Left renal pelvis (tissue), 4 donors: ENCODE data around the gene MAP4K2. TPM values are rescaled to one million over a fixed set of nuclear protein-coding genes. Genes with fewer than 3 reads are reported as not detected.
A peak's percentile ranks its signal among the peaks of the same experiment; 100 is the strongest.

Experiments
- DNase-seq, 4 donors: peaks; one replicate each; pipeline ENCODE4 v3.0.0-alpha.2; 2013; ENCODE audit warnings: low read depth in 4 of 4, low spot score in 3 of 4
- polyA plus RNA-seq, 4 donors: library from polyadenylated mRNA; unstranded; fragments of 120-200 nt; gene quantifications; one replicate each; pipeline ENCODE4 v1.2.1, GENCODE V29; 2013; ENCODE audit not compliant: insufficient read length in 4 of 4

The MAP4K2 gene
- polyA plus RNA-seq, 4 donors: 12.9 to 27.7 (median 18.1) TPM

- DNase-seq: no peak
These were observed 9.5 kb downstream of the MAP4K2 start for GRCh38 chr11:64793271-64794160.

GRCh38 chr11:64792482-64792881 lies 10.5 kb downstream of the MAP4K2 start:
- no peak for DNase-seq

GRCh38 chr11:64791781-64792291 lies 11.2 kb downstream of the MAP4K2 start:
- DNase-seq: no peak

DNA sequence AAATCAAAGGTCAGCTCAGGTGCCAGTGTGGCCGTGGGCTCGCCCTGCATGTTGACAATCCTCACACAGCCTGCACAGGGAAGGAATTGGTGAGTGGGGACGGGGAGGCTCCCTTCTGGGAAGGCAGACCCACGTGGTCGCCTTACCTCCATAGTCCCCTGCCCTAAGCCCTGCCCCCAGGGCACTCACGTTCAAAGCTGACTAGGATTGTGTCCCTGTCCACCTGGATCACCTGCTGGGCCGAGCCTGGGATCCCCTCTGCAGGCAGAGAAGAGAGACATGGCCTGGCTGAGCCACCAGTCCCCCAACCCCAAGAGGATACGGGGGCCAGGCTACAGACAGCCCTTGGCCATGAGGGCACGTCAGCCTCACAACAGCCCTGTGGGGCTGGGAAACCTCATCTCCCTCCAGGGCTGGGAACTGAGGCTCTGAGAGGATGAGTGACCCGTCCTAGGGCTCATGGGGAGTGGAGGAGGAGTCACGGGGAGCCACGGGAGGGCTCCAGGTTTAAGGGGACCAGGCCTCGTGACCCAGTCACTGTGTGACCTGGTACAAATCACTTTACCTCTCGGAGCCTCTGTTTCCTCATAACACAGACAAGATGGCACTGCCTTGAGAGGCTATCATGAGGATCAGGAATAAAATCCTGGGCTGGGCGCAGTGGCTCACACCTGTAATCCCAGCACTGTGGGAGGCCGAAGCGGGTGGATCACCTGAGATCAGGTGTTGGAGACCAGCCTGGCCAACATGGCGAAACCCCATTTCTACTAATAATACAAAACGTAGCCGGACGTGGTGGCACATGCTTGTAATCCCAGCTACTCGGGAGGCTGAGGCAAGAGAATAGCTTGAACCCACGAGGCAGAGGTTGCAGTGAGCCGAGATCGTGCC lies 12.6 kb downstream of the MAP4K2 start:
- DNase-seq: no peak

DNA sequence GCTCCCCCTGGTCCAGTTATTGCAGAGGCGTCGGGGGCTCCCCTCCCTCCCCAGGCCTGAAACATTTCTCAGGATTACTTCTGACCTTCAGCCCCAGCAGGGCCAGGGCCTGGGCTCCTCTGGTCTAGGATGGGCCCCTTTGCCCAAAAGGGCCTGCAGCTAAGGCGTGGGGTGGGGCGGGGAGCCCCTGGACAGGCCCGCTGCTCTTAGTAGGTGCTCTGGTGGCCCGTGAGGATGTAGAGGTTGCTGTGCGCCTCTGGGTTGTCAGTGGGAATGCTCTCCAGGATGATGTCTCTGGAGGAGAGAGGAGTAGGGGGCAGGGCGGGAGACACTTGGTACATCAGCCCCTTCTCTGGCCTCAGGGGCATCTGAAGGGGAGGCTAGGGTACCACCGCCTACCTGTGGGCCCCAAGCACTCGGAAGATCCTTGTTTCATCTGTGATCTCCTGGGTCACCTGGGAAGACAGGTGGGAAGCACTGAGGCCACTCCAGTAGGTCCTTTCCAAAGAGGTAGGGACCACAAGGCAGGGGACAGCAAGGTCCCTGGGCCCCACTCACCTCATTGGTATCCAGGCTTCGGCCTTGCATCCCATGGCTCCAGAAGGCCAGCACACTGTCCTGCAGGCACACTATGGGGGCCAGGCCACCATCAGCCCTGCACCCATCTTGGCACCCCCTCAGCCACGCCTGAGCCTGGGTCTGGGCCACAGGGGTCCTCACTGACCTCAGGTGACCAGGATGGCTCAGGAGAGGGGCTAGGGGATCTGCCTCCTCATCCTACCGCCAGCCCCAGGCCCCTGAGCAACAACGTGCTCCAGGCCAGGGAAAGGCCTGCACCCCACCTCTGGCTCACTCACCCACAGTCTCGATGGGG lies 13.4 kb downstream of the MAP4K2 start:
- no peak for DNase-seq

DNA sequence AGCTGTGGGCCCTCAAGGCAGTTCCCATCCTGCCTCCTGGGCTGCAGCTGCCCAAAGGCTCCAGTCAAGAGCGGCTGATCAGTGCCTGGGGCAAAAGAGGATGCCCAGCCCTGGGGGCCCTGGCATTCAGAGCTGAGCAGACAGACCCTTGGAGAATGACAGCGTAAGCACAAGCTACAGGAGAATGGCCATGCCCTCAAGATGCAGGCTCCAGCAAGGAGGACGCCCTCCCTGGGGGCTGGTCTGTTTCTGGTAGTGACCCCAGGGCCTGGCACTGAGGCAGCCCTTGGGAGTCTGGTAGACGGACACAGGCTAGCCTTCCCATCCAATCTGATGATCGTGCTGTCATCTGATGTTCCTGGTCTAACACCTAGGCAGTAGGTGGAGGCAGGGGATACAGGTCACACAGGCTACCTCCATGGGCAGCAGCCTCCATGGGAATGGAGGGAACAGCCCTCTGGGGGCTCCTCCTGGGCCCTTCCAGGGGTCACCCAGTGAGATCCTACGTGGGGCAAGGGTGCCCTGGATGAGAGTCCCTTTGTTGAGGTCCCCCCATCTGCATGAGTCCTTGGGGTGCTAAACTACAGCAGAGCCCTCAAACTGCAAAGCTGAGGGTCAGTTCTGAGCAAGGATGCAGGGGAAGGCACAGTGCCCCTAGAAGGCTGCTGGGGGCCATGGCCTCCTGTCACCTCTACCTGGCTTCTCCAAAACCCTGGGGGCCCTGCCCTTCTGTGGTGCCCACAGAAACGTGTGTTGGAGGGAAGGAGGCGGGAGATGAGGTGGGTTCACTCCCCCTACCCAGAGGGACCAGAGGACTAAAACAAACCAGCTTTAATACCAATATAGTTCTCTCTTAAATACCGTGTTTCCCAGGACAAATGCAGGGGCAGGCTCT lies 14.4 kb downstream of the MAP4K2 start:
- no peak for DNase-seq

DNA sequence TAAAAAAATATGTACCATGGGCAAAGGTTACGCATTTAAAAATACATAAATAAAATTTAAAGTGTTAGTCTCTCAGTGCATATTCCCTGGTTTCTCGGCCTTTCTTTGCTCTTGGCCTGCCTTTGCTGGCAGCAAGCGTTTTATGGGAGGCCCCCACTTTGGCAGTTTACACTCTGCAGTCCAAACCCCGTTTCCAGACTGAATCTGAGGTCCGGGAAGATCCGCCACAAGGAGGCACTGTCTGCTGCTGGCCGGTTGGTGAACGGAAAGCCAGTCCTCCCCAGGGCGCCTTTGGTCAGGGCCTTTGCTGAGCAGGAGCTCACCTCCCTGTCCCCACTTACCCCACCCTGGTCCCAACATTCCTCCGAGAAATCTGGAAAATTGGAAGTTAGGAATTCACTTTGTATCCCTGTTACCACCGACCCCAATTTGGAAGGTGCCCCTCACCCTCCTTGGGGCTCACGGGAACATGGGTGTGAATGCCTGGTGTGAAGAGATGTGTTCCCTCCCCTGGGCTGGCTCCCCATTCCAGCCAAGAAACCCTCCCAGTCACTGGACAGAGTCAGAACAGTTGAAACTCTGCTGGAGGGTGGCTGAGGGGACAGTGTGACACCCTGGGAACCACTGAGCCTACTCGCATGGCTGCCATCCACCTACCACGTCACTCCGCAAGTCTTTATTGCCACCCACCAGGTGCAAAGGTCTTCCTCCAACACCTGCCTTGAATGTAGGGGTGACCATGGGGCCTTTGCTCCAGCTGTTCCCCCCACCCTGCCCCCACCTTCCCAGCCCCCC lies 15.3 kb downstream of the MAP4K2 start:
- no peak for DNase-seq

DNA sequence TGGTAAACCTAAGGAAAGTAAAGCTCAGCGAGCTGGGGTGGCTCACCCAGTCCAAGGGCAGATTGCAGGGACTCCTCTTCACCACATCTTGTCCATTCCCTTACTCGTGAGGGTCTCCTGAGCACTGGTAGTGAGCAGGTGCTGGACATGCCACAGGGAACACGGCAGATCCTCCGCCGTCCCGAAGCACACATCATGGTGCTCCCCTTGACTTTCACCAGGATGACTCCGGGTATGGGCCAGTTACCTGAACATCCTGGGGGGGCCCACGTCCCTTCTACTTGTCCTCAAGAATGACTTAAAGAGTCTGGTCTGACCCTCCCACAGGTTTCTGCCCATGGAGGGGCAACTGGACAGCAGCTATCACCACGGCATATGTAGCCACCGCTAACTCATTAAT lies 16.7 kb downstream of the MAP4K2 start:
- DNase-seq: no peak

DNA sequence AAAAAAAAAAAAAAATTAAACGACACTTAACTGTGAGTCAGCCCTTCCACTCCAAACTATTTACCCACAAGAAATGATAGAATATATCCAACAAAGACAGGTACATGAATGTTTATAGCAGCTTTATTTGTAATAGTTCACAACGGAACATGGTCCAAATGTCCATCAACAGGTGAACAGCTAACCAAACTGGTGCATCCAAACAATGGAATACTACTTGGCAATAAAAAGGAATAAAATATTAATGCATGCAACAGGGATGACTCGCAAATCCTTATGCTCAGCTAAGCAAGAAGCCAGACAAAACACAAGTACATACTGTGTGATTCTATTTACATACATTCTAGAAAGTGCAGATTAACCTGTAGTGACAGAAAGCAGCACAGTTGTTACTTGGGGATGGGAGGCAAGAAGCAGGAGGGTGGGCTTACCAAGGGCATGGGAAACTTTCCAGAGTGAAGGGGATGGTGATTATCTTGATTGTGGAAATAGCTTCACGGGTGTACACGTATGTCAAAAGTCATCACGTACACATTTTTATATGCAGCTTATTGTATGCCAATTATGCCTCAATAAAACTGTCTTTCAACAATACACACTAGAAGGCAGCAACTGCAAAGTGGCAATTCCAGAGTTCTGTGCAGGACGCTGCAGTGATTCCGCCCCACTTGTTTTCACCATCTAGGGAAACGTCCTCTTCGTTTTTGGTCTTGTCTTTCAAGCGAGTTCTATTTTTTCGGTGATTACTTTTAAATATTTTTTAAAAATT lies 18.0 kb downstream of the MAP4K2 start:
- DNase-seq: no peak

- peak; percentile 100 for DNase-seq
These were observed 24.3 kb downstream of the MAP4K2 start, which contains the start of gene SF1 for GRCh38 chr11:64778473-64779298. TSS of gene SF1 (minus strand) at chr11:64778542. CDS start at chr11:64778392, 150 bp downstream.

DNA sequence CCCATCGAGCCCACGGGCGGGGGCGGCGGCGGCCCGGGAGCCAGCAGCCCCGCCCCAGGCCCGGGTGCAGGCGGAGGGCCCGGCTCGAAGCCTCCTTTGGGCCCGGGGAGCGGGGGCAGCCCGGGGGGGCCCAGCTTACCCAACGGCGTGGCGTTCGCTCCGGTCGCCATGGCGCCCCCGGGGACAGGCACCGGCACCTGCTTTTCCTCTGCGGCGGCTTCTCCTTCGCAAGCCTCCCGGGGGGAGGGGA lies 24.9 kb downstream of the MAP4K2 start:
- no peak for DNase-seq

DNA sequence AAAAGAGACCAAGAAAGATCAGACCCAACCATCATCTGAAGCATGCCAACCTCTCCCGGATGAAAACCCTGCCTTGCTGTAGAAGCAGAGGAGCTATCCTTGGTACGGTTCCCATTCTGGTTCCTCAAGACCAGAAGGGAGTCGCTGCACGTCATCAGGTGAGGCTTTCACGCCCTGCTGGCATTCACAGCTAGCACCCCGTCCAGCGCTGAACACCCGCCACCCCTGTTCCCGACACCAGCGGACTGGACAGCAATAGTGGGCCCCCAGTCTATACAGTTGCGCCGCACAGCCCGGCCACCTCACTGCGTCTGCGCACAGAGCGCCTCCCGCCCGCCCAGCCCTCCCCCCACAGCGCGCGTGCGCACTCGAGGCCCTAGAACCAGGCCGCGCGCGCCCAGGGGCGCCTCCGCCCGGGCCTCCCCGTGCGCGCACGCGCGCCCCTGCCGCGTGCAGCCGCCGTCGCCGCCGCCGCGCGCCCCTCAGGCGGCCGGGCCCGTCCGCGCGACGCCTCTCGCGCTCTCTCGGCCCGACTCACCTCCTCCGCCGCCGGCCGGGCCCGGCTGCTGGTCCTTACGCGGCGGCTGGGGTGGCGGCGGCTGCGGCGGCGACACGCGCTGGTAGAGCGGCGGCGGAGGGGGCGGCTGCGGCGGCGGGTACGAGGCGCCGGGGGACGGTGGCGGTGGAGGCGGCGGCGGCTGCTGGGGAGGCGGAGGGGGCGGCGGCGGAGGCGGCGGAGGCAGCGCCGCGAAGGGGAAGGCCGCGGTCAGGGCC lies 25.4 kb downstream of the MAP4K2 start:
- peak in 2 of 4 donors; percentile 77 to 80 for DNase-seq

DNA sequence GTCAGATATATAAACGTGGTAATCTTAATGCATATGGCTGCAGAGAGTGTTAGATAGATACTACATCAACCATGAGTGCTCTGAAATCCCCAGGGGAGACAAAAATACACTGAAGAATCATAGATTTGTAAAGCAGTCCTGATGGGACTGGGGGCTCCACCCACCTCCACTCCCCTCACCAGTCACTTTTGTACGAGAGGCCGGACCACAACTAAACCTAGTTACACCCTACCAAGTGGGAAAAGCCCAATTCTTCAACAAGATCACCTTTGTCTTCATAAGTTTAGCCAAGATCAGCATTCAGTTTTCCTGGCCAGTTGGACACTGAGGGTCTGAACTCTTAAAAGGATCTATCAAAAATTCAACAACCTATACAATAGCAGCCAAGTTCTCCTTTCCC lies 26.1 kb downstream of the MAP4K2 start:
- no peak for DNase-seq

- DNase-seq: no peak
These were observed 26.6 kb downstream of the MAP4K2 start for GRCh38 chr11:64776425-64776824.

GRCh38 chr11:64774144-64774543 lies 28.9 kb downstream of the MAP4K2 start:
- DNase-seq: no peak

GRCh38 chr11:64772303-64773018 lies 30.6 kb downstream of the MAP4K2 start:
- no peak for DNase-seq
